ENCODE results near the gene GMPPA.

DNA sequence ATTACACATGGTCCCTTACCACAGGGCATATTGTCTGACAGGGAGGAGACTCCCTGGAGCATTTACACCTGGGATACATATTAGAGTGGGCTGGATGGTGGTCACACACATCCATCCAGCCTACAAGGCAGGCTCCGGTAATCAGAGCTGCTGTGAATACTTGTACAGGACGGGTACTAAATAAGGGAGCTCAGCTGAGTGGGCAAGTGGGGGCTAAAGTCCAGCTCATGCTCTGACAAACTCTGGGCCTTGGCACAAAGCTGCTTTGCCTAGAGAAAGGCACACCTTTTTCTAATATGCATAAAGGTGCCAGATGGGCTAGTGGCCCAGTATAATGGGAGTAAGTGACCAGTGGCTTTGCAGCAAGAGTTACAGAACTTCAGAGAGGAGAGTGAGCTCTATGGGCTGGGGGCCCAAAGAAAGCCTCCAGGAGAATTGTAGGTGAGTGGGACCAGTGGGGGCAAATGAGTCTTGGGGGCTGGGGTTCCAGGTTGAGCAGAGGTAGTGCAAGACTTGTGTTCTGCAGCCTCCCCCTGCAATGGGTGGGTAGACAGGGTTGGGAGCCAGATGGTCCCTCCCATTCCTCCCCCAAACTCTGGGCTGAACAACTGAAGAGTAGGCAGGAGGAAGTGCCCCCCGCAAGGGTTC, 46.7 kb downstream of the GMPPA start:
- TF ChIP-seq, protein P1, sequence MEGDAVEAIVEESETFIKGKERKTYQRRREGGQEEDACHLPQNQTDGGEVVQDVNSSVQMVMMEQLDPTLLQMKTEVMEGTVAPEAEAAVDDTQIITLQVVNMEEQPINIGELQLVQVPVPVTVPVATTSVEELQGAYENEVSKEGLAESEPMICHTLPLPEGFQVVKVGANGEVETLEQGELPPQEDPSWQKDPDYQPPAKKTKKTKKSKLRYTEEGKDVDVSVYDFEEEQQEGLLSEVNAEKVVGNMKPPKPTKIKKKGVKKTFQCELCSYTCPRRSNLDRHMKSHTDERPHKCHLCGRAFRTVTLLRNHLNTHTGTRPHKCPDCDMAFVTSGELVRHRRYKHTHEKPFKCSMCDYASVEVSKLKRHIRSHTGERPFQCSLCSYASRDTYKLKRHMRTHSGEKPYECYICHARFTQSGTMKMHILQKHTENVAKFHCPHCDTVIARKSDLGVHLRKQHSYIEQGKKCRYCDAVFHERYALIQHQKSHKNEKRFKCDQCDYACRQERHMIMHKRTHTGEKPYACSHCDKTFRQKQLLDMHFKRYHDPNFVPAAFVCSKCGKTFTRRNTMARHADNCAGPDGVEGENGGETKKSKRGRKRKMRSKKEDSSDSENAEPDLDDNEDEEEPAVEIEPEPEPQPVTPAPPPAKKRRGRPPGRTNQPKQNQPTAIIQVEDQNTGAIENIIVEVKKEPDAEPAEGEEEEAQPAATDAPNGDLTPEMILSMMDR (optimal IDR thresholded peaks at IDR 0.05 in 1 of 3, IDR thresholded peaks at IDR 0.05 in 1 of 3, conservative IDR thresholded peaks at IDR 0.05 in 1 of 3; ENCODE audit: extremely low read depth in 1 of 3, insufficient read depth in 2 of 3, low read length in 3 of 3): no peak
- no peak for TF ChIP-seq EZH2 (IDR thresholded peaks at IDR 0.05; ENCODE audit: low read length)
